ENCODE results near the gene GPRC5D. TPM values are rescaled to one million over a fixed set of nuclear protein-coding genes. Genes with fewer than 3 reads are reported as not detected.

Gene GPRC5D
- polyA plus RNA-seq, 1 donor (not counting 4 experiments of a cell fraction or from before 2014, with no cell fraction given) = 0.08 TPM

- H3K9me3 ChIP-seq (ENCODE audit: control insufficient read depth, low read depth, low read length) = no peaks in the 10 kb centered on the region
- no peak overlapping the region for H3K4me2 ChIP-seq (ENCODE audit: control insufficient read depth, extremely low read depth, insufficient read depth, low read depth, low read length)
- H3K36me3 ChIP-seq (ENCODE audit: control insufficient read depth in 2 of 2, extremely low read depth in 1 of 2, insufficient read depth in 2 of 2, low read length in 2 of 2) = peaks cover 0 to 1% of the 10 kb centered on the region in 2 experiments
- DNase-seq (ENCODE audit: low read depth, low spot score) = no peak
- no peak overlapping the region for H3K4me3 ChIP-seq (ENCODE audit: control insufficient read depth in 2 of 3, extremely low read depth in 1 of 3, insufficient read depth in 2 of 3, low read depth in 1 of 3, low read length in 3 of 3)
- no peak overlapping the region for H2AFZ ChIP-seq (ENCODE audit: control insufficient read depth, low read length)
- no peaks in the 10 kb centered on the region for H3K4me1 ChIP-seq (ENCODE audit: control insufficient read depth, extremely low read depth, insufficient read depth, low read length)
- no peaks in the 10 kb centered on the region for H4K20me1 ChIP-seq (ENCODE audit: control insufficient read depth, extremely low read depth, insufficient read depth, low read length)
- dilution Hi-C loops (cut with MboI; ENCODE audit: extremely low pct_ligation_motif_present, low sequenced_read_pairs) = no loop called here
- TF ChIP-seq CTCF (optimal IDR thresholded peaks at IDR 0.05 in 1 of 3, IDR thresholded peaks at IDR 0.05 in 1 of 3, conservative IDR thresholded peaks at IDR 0.05 in 1 of 3; ENCODE audit: extremely low read depth in 1 of 3, insufficient read depth in 2 of 3, low read length in 3 of 3) (no peak), EZH2 (IDR thresholded peaks at IDR 0.05; ENCODE audit: low read length) (no peak)
- H3K27me3 ChIP-seq (ENCODE audit: control insufficient read depth, extremely low read depth, insufficient read depth, low read length) = no peaks in the 10 kb centered on the region
- no peaks in the 10 kb centered on the region for H3K9me1 ChIP-seq (ENCODE audit: control insufficient read depth, extremely low read depth, insufficient read depth, low read length)
- H3K9ac ChIP-seq (ENCODE audit: control insufficient read depth, extremely low read depth, insufficient read depth, low read length) = no peak overlapping the region
- H3K79me2 ChIP-seq (ENCODE audit: control insufficient read depth, insufficient read depth, low read length) = no peaks in the 10 kb centered on the region
- no peak for FAIRE-seq
- H3K27ac ChIP-seq (ENCODE audit: control insufficient read depth, insufficient read depth, low read length) = no peak overlapping the region
Observed at GRCh38 chr12:12939888-12940287, 12.1 kb downstream of the GPRC5D start.

GRCh38 chr12:12938541-12938940 is 13.4 kb downstream of the GPRC5D start:
- H3K27me3 ChIP-seq (ENCODE audit: control insufficient read depth, extremely low read depth, insufficient read depth, low read length) = no peaks in the 10 kb centered on the region
- H3K36me3 ChIP-seq (ENCODE audit: control insufficient read depth in 2 of 2, extremely low read depth in 1 of 2, insufficient read depth in 2 of 2, low read length in 2 of 2) = no peaks in the 10 kb centered on the region
- no peak overlapping the region for H3K4me3 ChIP-seq (ENCODE audit: control insufficient read depth in 2 of 3, extremely low read depth in 1 of 3, insufficient read depth in 2 of 3, low read depth in 1 of 3, low read length in 3 of 3)
- DNase-seq (ENCODE audit: low read depth, low spot score) = no peak
- H3K27ac ChIP-seq (ENCODE audit: control insufficient read depth, insufficient read depth, low read length) = no peak overlapping the region
- H3K9me1 ChIP-seq (ENCODE audit: control insufficient read depth, extremely low read depth, insufficient read depth, low read length) = no peaks in the 10 kb centered on the region
- no peak for FAIRE-seq
- H3K4me2 ChIP-seq (ENCODE audit: control insufficient read depth, extremely low read depth, insufficient read depth, low read depth, low read length) = no peak overlapping the region
- dilution Hi-C loops (cut with MboI; ENCODE audit: extremely low pct_ligation_motif_present, low sequenced_read_pairs) = no loop called here
- no peaks in the 10 kb centered on the region for H3K79me2 ChIP-seq (ENCODE audit: control insufficient read depth, insufficient read depth, low read length)
- TF ChIP-seq CTCF (optimal IDR thresholded peaks at IDR 0.05 in 1 of 3, IDR thresholded peaks at IDR 0.05 in 1 of 3, conservative IDR thresholded peaks at IDR 0.05 in 1 of 3; ENCODE audit: extremely low read depth in 1 of 3, insufficient read depth in 2 of 3, low read length in 3 of 3) = no peak
- no peak for TF ChIP-seq EZH2 (IDR thresholded peaks at IDR 0.05; ENCODE audit: low read length)
- no peak overlapping the region for H2AFZ ChIP-seq (ENCODE audit: control insufficient read depth, low read length)
- H3K4me1 ChIP-seq (ENCODE audit: control insufficient read depth, extremely low read depth, insufficient read depth, low read length) = no peaks in the 10 kb centered on the region
- no peaks in the 10 kb centered on the region for H3K9me3 ChIP-seq (ENCODE audit: control insufficient read depth, low read depth, low read length)
- H3K9ac ChIP-seq (ENCODE audit: control insufficient read depth, extremely low read depth, insufficient read depth, low read length) = no peak overlapping the region
- no peaks in the 10 kb centered on the region for H4K20me1 ChIP-seq (ENCODE audit: control insufficient read depth, extremely low read depth, insufficient read depth, low read length)
